Activated CD4-positive, alpha-beta T cell treated with anti-CD3 and anti-CD28 coated beads, Interleukin-2, amount 10 ng/mL, durations not matched to agents 24 days and 14 days (primary cell): Measurements from ENCODE around the gene RNU5B-1. TPM values are rescaled to one million over a fixed set of nuclear protein-coding genes. Genes with fewer than 3 reads are reported as not detected.

ENCODE experiments used
- DNase-seq: peaks from one replicate; pipeline ENCODE4 v3.0.0; 2022
- H3K27ac Mint-ChIP-seq: one replicate; pipeline ENCODE4 v1.8.0; 2022; ENCODE audit warnings: mild to moderate bottlenecking, mixed read lengths
- H3K27me3 Mint-ChIP-seq: one replicate; pipeline ENCODE4 v1.8.0; 2022; ENCODE audit warnings: mixed read lengths
- H3K36me3 Mint-ChIP-seq: one replicate; pipeline ENCODE4 v1.8.0; 2022; ENCODE audit warnings: low read depth, mild to moderate bottlenecking, mixed read lengths
- H3K4me1 Mint-ChIP-seq: one replicate; pipeline ENCODE4 v1.8.0; 2021; ENCODE audit warnings: mixed read lengths
- H3K4me3 Mint-ChIP-seq: one replicate; pipeline ENCODE4 v1.8.0; 2022; ENCODE audit warnings: mild to moderate bottlenecking, moderate library complexity, mixed read lengths
- H3K9me3 Mint-ChIP-seq: one replicate; pipeline ENCODE4 v1.8.0; 2021; ENCODE audit warnings: mixed read lengths
- intact Hi-C: fragments of 100-400 bp; cut with micrococcal nuclease; formaldehyde crosslinking; loops from one replicate; pipeline ENCODE4 v1.15.1; 2023
- total RNA-seq: library from RNA; stranded (reverse); gene quantifications from 2 replicates; pipeline ENCODE4 v1.2.3, GENCODE V29; 2022

Gene RNU5B-1
- total RNA-seq, 1 donor from 2014 or later = not detected

DNA sequence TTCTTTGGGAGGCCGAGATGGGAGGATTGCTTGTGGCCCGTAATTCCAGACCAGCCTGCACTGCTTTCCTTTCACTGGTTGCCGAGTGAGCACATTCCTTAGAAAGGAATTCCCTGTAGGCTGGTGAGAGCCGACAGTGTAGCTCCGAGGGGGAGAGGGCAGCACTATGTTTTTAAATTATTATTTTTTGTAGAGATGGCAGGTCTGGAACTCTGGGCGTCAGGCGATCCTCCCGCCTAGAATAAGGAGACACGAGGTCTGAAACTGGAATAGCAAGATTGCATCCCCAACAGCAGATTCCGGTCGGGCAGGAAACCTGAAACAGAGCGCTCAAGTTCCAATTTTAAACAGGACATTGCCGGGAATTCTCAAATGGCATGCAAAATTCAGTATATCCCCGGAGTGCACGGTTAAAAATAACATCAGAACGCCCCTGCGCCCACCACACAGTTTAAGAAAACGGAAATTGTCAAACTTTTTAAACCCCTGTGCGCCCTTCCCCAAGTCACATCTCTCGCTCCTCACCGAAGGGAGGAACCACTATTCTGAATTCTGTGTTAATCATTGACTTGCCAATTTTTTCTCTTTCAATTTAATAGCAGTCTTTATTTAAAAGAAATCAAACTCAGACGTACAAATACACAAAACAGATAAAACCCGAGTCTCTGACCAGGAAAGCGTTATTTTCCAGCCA is 643 bp upstream of the RNU5B-1 start:
- Mint-ChIP-seq H3K27ac (peak overlapping the region; percentile 93), H3K4me1 (peaks cover 23% of the 10 kb centered on the region), H3K4me3 (peak overlapping the region; percentile 92), H3K9me3 (no peaks in the 10 kb centered on the region), H3K27me3 (peaks cover 4% of the 10 kb centered on the region), H3K36me3 (no peaks in the 10 kb centered on the region)
- no peak for DNase-seq
- intact Hi-C loops = loop anchor here (1.0 to 5.0 kb wide), 3 partner anchors 8 to 272 kb away; partner anchors contain the start of genes CLPX and RNU5A-1

DNA sequence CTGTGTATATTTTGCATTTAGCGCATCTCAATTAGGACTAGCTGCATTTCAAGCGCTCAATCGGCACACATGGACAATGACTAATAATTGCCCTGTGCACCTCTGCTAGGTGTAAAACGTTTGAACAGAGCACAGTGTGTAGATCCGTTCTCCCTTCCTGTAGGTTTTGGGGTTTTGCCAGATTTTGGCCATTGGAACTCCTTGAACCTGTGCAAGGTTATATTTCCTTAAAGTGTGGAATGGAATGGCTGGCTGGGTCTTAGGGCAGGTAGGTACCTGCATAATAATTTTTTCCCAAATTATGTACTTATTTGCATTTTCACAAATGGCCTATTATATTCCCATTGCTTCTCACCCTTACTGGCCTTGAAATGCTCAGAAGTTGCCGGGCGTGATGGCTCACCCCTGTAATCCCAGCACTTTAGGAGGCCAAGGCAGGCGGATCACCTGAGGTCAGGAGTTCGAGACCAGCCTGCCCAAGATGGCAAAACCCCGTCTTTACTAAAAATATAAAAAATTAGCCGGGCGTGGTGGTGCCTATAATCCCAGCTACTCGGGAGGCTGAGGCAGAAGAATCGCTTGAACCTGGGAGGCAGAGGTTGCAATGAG is 777 bp downstream of the RNU5B-1 start:
- peak overlapping the region; percentile 93 for H3K27ac Mint-ChIP-seq
- H3K36me3 Mint-ChIP-seq = no peaks in the 10 kb centered on the region
- peaks cover 8% of the 10 kb centered on the region for H3K27me3 Mint-ChIP-seq
- no peaks in the 10 kb centered on the region for H3K9me3 Mint-ChIP-seq
- H3K4me1 Mint-ChIP-seq = peaks cover 21% of the 10 kb centered on the region
- peak overlapping the region; percentile 92 for H3K4me3 Mint-ChIP-seq
- intact Hi-C loops = no loop called here
- DNase-seq = peak; percentile 79

GRCh38 chr15:65305776-65306175 is 1.3 kb downstream of the RNU5B-1 start:
- no peak overlapping the region for H3K4me3 Mint-ChIP-seq
- no peak for DNase-seq
- H3K9me3 Mint-ChIP-seq = no peaks in the 10 kb centered on the region
- peaks cover 17% of the 10 kb centered on the region for H3K4me1 Mint-ChIP-seq
- intact Hi-C loops = no loop called here
- H3K27ac Mint-ChIP-seq = peak overlapping the region; percentile 93
- no peaks in the 10 kb centered on the region for H3K36me3 Mint-ChIP-seq
- H3K27me3 Mint-ChIP-seq = peaks cover 8% of the 10 kb centered on the region

- no peak for DNase-seq
- Mint-ChIP-seq H3K4me1 (peaks cover 17% of the 10 kb centered on the region), H3K9me3 (no peaks in the 10 kb centered on the region), H3K36me3 (no peaks in the 10 kb centered on the region), H3K27me3 (peaks cover 8% of the 10 kb centered on the region), H3K4me3 (peak overlapping the region; percentile 15), H3K27ac (peak overlapping the region; percentile 49)
- intact Hi-C loops = no loop called here
These were observed 2.1 kb downstream of the RNU5B-1 start for GRCh38 chr15:65306551-65306950.

GRCh38 chr15:65307978-65308377 is 3.5 kb downstream of the RNU5B-1 start:
- Mint-ChIP-seq H3K36me3 (no peaks in the 10 kb centered on the region), H3K27ac (no peak overlapping the region), H3K4me3 (no peak overlapping the region), H3K27me3 (peaks cover 10% of the 10 kb centered on the region), H3K4me1 (peaks cover 17% of the 10 kb centered on the region), H3K9me3 (no peaks in the 10 kb centered on the region)
- intact Hi-C loops = no loop called here
- DNase-seq = no peak

GRCh38 chr15:65309882-65310418 is 5.5 kb downstream of the RNU5B-1 start:
- intact Hi-C loops = no loop called here
- Mint-ChIP-seq H3K27ac (peak overlapping the region; percentile 20), H3K4me1 (peaks cover 7% of the 10 kb centered on the region), H3K4me3 (no peak overlapping the region), H3K9me3 (no peaks in the 10 kb centered on the region), H3K27me3 (peaks cover 10% of the 10 kb centered on the region), H3K36me3 (no peaks in the 10 kb centered on the region)
- DNase-seq = no peak

DNA sequence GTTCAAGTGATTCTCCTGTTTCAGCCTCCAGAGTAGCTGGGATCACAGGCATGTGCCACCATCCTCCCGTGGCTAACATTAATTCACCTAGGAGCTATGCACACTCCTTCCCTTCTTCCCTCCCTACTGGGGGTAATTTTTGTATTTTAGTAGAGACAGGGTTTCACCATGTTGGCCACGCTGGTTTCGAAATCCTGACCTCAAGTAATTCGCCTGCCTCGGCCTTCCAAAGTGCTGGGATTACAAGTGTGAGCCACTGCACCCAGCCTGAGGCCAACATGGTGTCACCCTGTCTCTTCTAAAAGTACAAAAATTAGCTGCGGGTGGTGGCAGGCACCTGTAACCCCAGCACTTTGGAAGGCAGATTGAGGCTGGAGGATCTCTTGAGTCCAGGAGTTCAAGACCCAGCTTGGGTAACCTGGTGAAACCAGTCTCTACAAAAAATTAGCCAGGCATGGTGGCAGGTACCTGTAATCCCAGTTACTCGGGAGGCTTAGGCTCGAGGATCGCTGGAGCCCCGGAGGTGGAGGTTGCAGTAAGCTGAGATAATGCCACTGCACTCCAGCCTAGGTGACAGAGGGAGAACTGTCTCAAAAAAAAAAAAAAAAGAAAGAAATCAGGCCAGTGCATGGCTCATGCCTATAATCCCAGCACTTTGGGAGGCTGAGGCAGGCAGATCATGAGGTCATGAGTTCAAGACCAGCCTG is 6.1 kb downstream of the RNU5B-1 start:
- Mint-ChIP-seq H3K9me3 (no peaks in the 10 kb centered on the region), H3K27me3 (peaks cover 10% of the 10 kb centered on the region), H3K36me3 (no peaks in the 10 kb centered on the region), H3K4me3 (no peak overlapping the region), H3K27ac (no peak overlapping the region), H3K4me1 (peaks cover 2% of the 10 kb centered on the region)
- intact Hi-C loops = no loop called here
- no peak for DNase-seq

- intact Hi-C loops = no loop called here
- no peak overlapping the region for H3K27ac Mint-ChIP-seq
- H3K36me3 Mint-ChIP-seq = no peaks in the 10 kb centered on the region
- no peaks in the 10 kb centered on the region for H3K9me3 Mint-ChIP-seq
- H3K27me3 Mint-ChIP-seq = peaks cover 6% of the 10 kb centered on the region
- no peak overlapping the region for H3K4me3 Mint-ChIP-seq
- no peaks in the 10 kb centered on the region for H3K4me1 Mint-ChIP-seq
- no peak for DNase-seq
These were observed 7.3 kb downstream of the RNU5B-1 start for GRCh38 chr15:65311760-65312159.

GRCh38 chr15:65312400-65312916 is 8.0 kb downstream of the RNU5B-1 start:
- Mint-ChIP-seq H3K27ac (no peak overlapping the region), H3K4me1 (no peaks in the 10 kb centered on the region), H3K27me3 (peaks cover 6% of the 10 kb centered on the region), H3K4me3 (no peak overlapping the region), H3K9me3 (no peaks in the 10 kb centered on the region), H3K36me3 (no peaks in the 10 kb centered on the region)
- no peak for DNase-seq
- intact Hi-C loops = no loop called here

- H3K4me3 Mint-ChIP-seq = no peak overlapping the region
- intact Hi-C loops = loop anchor here (1.0 to 5.0 kb wide), 2 partner anchors 66 to 83 kb away; no protein-coding TSS in a partner anchor
- peaks cover 19% of the 10 kb centered on the region for H3K27me3 Mint-ChIP-seq
- H3K9me3 Mint-ChIP-seq = no peaks in the 10 kb centered on the region
- H3K27ac Mint-ChIP-seq = no peak overlapping the region
- DNase-seq = peak; percentile 93
- no peaks in the 10 kb centered on the region for H3K4me1 Mint-ChIP-seq
- no peaks in the 10 kb centered on the region for H3K36me3 Mint-ChIP-seq
These were observed 14.4 kb downstream of the RNU5B-1 start for GRCh38 chr15:65318870-65319356.

DNA sequence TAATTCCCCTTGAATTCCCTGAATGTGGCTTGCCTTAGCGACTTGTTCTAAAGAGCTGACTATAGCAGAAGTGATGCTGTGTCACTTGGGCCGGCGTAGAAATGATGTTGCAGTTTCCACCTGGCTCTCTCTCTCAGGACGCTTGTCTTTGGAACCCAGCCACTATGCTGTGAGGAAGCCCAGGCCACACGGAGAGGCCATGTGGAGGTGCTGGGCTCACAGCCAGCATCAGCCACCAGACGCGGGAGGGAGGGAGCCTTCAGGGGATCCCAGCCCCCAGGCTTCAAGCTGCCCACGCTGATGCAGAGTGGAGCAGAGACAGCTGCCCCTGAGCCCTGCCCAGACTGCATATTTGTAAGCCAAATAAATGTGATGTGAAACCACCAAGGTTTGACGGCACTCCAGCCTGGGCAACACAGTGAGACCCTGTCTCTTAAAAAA is 18.6 kb downstream of the RNU5B-1 start:
- no peak overlapping the region for H3K4me3 Mint-ChIP-seq
- peaks cover 28% of the 10 kb centered on the region for H3K27me3 Mint-ChIP-seq
- no peaks in the 10 kb centered on the region for H3K9me3 Mint-ChIP-seq
- intact Hi-C loops = no loop called here
- no peaks in the 10 kb centered on the region for H3K4me1 Mint-ChIP-seq
- no peak for DNase-seq
- no peak overlapping the region for H3K27ac Mint-ChIP-seq
- no peaks in the 10 kb centered on the region for H3K36me3 Mint-ChIP-seq

GRCh38 chr15:65326117-65326526 is 21.6 kb downstream of the RNU5B-1 start:
- H3K4me3 Mint-ChIP-seq = no peak overlapping the region

GRCh38 chr15:65326818-65327217 is 22.3 kb downstream of the RNU5B-1 start:
- Mint-ChIP-seq H3K27ac (no peak overlapping the region), H3K27me3 (peaks cover 11% of the 10 kb centered on the region), H3K4me3 (no peak overlapping the region), H3K9me3 (no peaks in the 10 kb centered on the region), H3K4me1 (no peaks in the 10 kb centered on the region), H3K36me3 (no peaks in the 10 kb centered on the region)
- no peak for DNase-seq
- intact Hi-C loops = no loop called here

More at GRCh38 chr15:65326117-65326526, 21.6 kb downstream of the RNU5B-1 start:
- H3K36me3 Mint-ChIP-seq = no peaks in the 10 kb centered on the region
- no peaks in the 10 kb centered on the region for H3K4me1 Mint-ChIP-seq
- no peak for DNase-seq
- intact Hi-C loops = no loop called here
- H3K9me3 Mint-ChIP-seq = no peaks in the 10 kb centered on the region
- H3K27ac Mint-ChIP-seq = no peak overlapping the region
- H3K27me3 Mint-ChIP-seq = peaks cover 16% of the 10 kb centered on the region
